ENCODE data around the gene GALNT18.

Gene GALNT18

DNA sequence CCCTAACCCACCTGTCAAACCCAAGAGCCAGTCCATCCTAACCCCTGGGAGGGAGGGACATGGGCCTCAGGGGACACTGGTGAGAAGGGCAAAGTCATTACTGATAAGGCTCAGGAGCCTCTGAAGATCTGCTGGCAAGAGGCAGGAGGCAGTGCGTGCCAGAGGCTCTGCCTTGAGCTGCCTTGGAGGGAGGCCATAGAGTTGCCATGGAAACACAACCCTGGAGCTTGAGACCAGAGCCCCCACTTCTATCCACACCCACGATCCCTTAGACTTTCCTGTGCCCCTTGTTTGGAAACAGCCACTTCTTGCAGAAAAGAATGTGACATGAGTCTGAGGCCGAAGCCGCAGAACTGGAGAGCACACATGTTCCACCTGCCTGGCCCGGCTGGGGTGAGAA is 179.0 kb downstream of the GALNT18 start:
- Histone ChIP-seq H3K27me3 (replicated peaks; ENCODE audit: insufficient read depth, low read length) (no peaks in the 10 kb centered on the region), H3K9me2 (replicated peaks; ENCODE audit: insufficient read depth, low read length) (no peaks in the 10 kb centered on the region), H3K4me1 (ENCODE audit: low read length) (no peaks in the 10 kb centered on the region), H3K4me3 (ENCODE audit: low read length) (no peak overlapping the region), H3K27ac (ENCODE audit: low read length) (no peak overlapping the region), H3K79me2 (ENCODE audit: low read length) (no peaks in the 10 kb centered on the region), H3K9me3 (replicated peaks; ENCODE audit: insufficient read depth, low read length) (no peaks in the 10 kb centered on the region), H3K4me2 (ENCODE audit: low read depth, low read length) (no peak overlapping the region), H3K9ac (ENCODE audit: low read length) (no peak overlapping the region), H4K20me1 (ENCODE audit: insufficient read depth, low read length) (no peaks in the 10 kb centered on the region), H3K36me3 (replicated peaks; ENCODE audit: insufficient read depth, low read length) (no peaks in the 10 kb centered on the region), H2AFZ (ENCODE audit: low read length) (no peak overlapping the region), H3F3A (ENCODE audit: insufficient read depth, low read length) (no peaks in the 10 kb centered on the region)
- no peak for DNase-seq
- no peak for TF ChIP-seq EZH2 (optimal IDR thresholded peaks at IDR 0.05; ENCODE audit: low read depth, low read length)
- no peak for TF ChIP-seq CTCF (IDR thresholded peaks at IDR 0.05; ENCODE audit: low read length)
- no peak for TF ChIP-seq EZH2phosphoT487 (IDR thresholded peaks at IDR 0.05; ENCODE audit: low read length)

- Histone ChIP-seq H3K4me3 (ENCODE audit: low read length) (no peak overlapping the region), H3K9ac (ENCODE audit: low read length) (no peak overlapping the region), H2AFZ (ENCODE audit: low read length) (no peak overlapping the region), H3K9me3 (replicated peaks; ENCODE audit: insufficient read depth, low read length) (no peaks in the 10 kb centered on the region), H3K27ac (ENCODE audit: low read length) (no peak overlapping the region), H3K4me1 (ENCODE audit: low read length) (no peaks in the 10 kb centered on the region), H3K27me3 (replicated peaks; ENCODE audit: insufficient read depth, low read length) (no peaks in the 10 kb centered on the region), H3K4me2 (ENCODE audit: low read depth, low read length) (no peak overlapping the region), H3F3A (ENCODE audit: insufficient read depth, low read length) (no peaks in the 10 kb centered on the region), H3K9me2 (replicated peaks; ENCODE audit: insufficient read depth, low read length) (no peaks in the 10 kb centered on the region), H4K20me1 (ENCODE audit: insufficient read depth, low read length) (no peaks in the 10 kb centered on the region), H3K79me2 (ENCODE audit: low read length) (no peaks in the 10 kb centered on the region), H3K36me3 (replicated peaks; ENCODE audit: insufficient read depth, low read length) (no peaks in the 10 kb centered on the region)
- no peak for DNase-seq
- TF ChIP-seq CTCF (IDR thresholded peaks at IDR 0.05; ENCODE audit: low read length) = no peak
- TF ChIP-seq EZH2 (optimal IDR thresholded peaks at IDR 0.05; ENCODE audit: low read depth, low read length) = no peak
- TF ChIP-seq EZH2phosphoT487 (IDR thresholded peaks at IDR 0.05; ENCODE audit: low read length) = no peak
These were observed 180.3 kb downstream of the GALNT18 start for GRCh38 chr11:11441516-11441915.

- Histone ChIP-seq H3K36me3 (replicated peaks; ENCODE audit: insufficient read depth, low read length) (no peaks in the 10 kb centered on the region), H2AFZ (ENCODE audit: low read length) (no peak overlapping the region), H4K20me1 (ENCODE audit: insufficient read depth, low read length) (no peaks in the 10 kb centered on the region), H3K4me3 (ENCODE audit: low read length) (no peak overlapping the region), H3K27me3 (replicated peaks; ENCODE audit: insufficient read depth, low read length) (no peaks in the 10 kb centered on the region), H3F3A (ENCODE audit: insufficient read depth, low read length) (no peaks in the 10 kb centered on the region), H3K9me2 (replicated peaks; ENCODE audit: insufficient read depth, low read length) (no peaks in the 10 kb centered on the region), H3K9ac (ENCODE audit: low read length) (no peak overlapping the region), H3K9me3 (replicated peaks; ENCODE audit: insufficient read depth, low read length) (no peaks in the 10 kb centered on the region), H3K4me2 (ENCODE audit: low read depth, low read length) (no peak overlapping the region), H3K79me2 (ENCODE audit: low read length) (no peaks in the 10 kb centered on the region), H3K4me1 (ENCODE audit: low read length) (no peaks in the 10 kb centered on the region), H3K27ac (ENCODE audit: low read length) (no peak overlapping the region)
- TF ChIP-seq EZH2 (optimal IDR thresholded peaks at IDR 0.05; ENCODE audit: low read depth, low read length) = no peak
- no peak for TF ChIP-seq EZH2phosphoT487 (IDR thresholded peaks at IDR 0.05; ENCODE audit: low read length)
- TF ChIP-seq CTCF (IDR thresholded peaks at IDR 0.05; ENCODE audit: low read length) = no peak
- DNase-seq = no peak
These were observed 180.7 kb downstream of the GALNT18 start for GRCh38 chr11:11441091-11441490.
